SH-SY5Y (cell line): ENCODE measurements around the gene GAD2.

Source experiments
- GATA2 ChIP-seq: IDR thresholded peaks from 2 replicates; pipeline ENCODE4 v1.6.1; 2011; ENCODE audit warnings: mild to moderate bottlenecking, low read depth, low read length
- GATA3 ChIP-seq: IDR thresholded peaks from 2 replicates; pipeline ENCODE4 v1.6.1; 2011; ENCODE audit warnings: low read depth, mild to moderate bottlenecking, low read length, moderate library complexity

GAD2 gene

GRCh38 chr10:26216585-26217395 lies at the start of gene GAD2:
Gene GAD2, plus strand, starts transcription at chr10:26216774. Its CDS starts 36 bp downstream, at chr10:26216810.
- TF ChIP-seq GATA3 (no peak), GATA2 (no peak)

- TF ChIP-seq GATA3 (no peak), GATA2 (no peak)
Observed at GRCh38 chr10:26169466-26169865, 47.1 kb upstream of the GAD2 start.

- TF ChIP-seq GATA3: no peak
- TF ChIP-seq GATA2: no peak
Observed at GRCh38 chr10:26172131-26172530, 44.4 kb upstream of the GAD2 start.

GRCh38 chr10:26173837-26174236 lies 42.7 kb upstream of the GAD2 start:
- TF ChIP-seq GATA2: no peak
- no peak for TF ChIP-seq GATA3

- TF ChIP-seq GATA2 (no peak), GATA3 (no peak)
Observed at GRCh38 chr10:26177341-26177740, 39.2 kb upstream of the GAD2 start.

- no peak for TF ChIP-seq GATA3
- no peak for TF ChIP-seq GATA2
Observed at GRCh38 chr10:26194275-26194674, 22.3 kb upstream of the GAD2 start.

GRCh38 chr10:26197248-26197647 lies 19.3 kb upstream of the GAD2 start:
- TF ChIP-seq GATA2 (no peak), GATA3 (no peak)

GRCh38 chr10:26198119-26198518 lies 18.5 kb upstream of the GAD2 start:
- TF ChIP-seq GATA3: no peak
- no peak for TF ChIP-seq GATA2

GRCh38 chr10:26199841-26200240 lies 16.7 kb upstream of the GAD2 start:
- no peak for TF ChIP-seq GATA2
- TF ChIP-seq GATA3: no peak

- TF ChIP-seq GATA3 (no peak), GATA2 (no peak)
Observed at GRCh38 chr10:26205223-26205622, 11.4 kb upstream of the GAD2 start.

- no peak for TF ChIP-seq GATA3
- no peak for TF ChIP-seq GATA2
Observed at GRCh38 chr10:26211781-26212444, 4.7 kb upstream of the GAD2 start.

GRCh38 chr10:26212511-26212910 lies 4.1 kb upstream of the GAD2 start:
- TF ChIP-seq GATA3: no peak
- TF ChIP-seq GATA2: no peak

- TF ChIP-seq GATA3 (no peak), GATA2 (no peak)
Observed at GRCh38 chr10:26213157-26213800, 3.3 kb upstream of the GAD2 start.

- no peak for TF ChIP-seq GATA2
- TF ChIP-seq GATA3: no peak
Observed at GRCh38 chr10:26214004-26214403, 2.6 kb upstream of the GAD2 start.
